Measurements from ENCODE around the gene HBE1. TPM values are rescaled to one million over a fixed set of nuclear protein-coding genes. Genes with fewer than 3 reads are reported as not detected.

Gene HBE1
- total and polyA plus RNA-seq, 2 donors (not counting 1 experiment from before 2014, with no cell fraction given) = not detected

- no peak overlapping the region for H3K27ac Mint-ChIP-seq
- Histone ChIP-seq H3K36me3 (replicated peaks in 1 of 2; ENCODE audit: control extremely low read depth in 1 of 2, control insufficient read depth in 1 of 2, extremely low read depth in 1 of 2, insufficient read depth in 2 of 2, low read length in 1 of 2) (no peaks in the 10 kb centered on the region), H3K27me3 (replicated peaks in 1 of 4; ENCODE audit: control extremely low read depth in 1 of 4, control insufficient read depth in 3 of 4, insufficient read depth in 4 of 4, low read length in 3 of 4) (no peaks in the 10 kb centered on the region), H3K4me2 (replicated peaks; ENCODE audit: low read depth, low read length, poor library complexity, severe bottlenecking) (no peak overlapping the region), H3K79me2 (ENCODE audit: control insufficient read depth, insufficient read depth, low read length) (no peaks in the 10 kb centered on the region), H3K9ac (ENCODE audit: low read length) (no peak overlapping the region), H3K4me1 (ENCODE audit: control insufficient read depth in 2 of 2, insufficient read depth in 2 of 2, low read length in 2 of 2) (no peaks in the 10 kb centered on the region), H2AFZ (ENCODE audit: insufficient read depth, low read depth, low read length, poor library complexity, severe bottlenecking) (no peak overlapping the region), H3K9me3 (ENCODE audit: control extremely low read depth in 1 of 3, control insufficient read depth in 2 of 3, insufficient read depth in 1 of 3, low read length in 2 of 3) (no peaks in the 10 kb centered on the region), H4K20me1 (ENCODE audit: control insufficient read depth, insufficient read depth, low read length, poor library complexity, severe bottlenecking) (no peaks in the 10 kb centered on the region), H3K27ac (ENCODE audit: low read length in 2 of 2) (no peak overlapping the region), H3K4me3 (ENCODE audit: control extremely low read depth in 1 of 5, extremely low read depth in 1 of 5, insufficient read depth in 1 of 5, low read depth in 2 of 5, low read length in 4 of 5) (no peak overlapping the region)
- POLR2A ChIA-PET = no interaction called here
- DNase-seq (no peak), ATAC-seq (ENCODE audit: low read depth) (no peak)
- 82% methylated on average over 6 of the region's 7 CpGs for WGBS (ENCODE audit: insufficient coverage)
- H3K27me3 Mint-ChIP-seq = peaks cover 17% of the 10 kb centered on the region
- H3K9me3 Mint-ChIP-seq (ENCODE audit: insufficient read depth) = no peaks in the 10 kb centered on the region
- TF ChIP-seq CTCF (IDR thresholded peaks at IDR 0.05) = no peak
- no peak for TF ChIP-seq EZH2 (IDR thresholded peaks at IDR 0.05; ENCODE audit: borderline replicate concordance, insufficient read depth, low read depth, low read length, poor library complexity, severe bottlenecking)
- CTCF ChIA-PET = no interaction called here
- intact Hi-C loops (cut with micrococcal nuclease) = no loop called here
- no peak overlapping the region for H3K4me3 Mint-ChIP-seq
- H3K4me1 Mint-ChIP-seq = no peaks in the 10 kb centered on the region
Observed at GRCh38 chr11:5242933-5243815, 26.6 kb downstream of the HBE1 start.

GRCh38 chr11:5242208-5242607, 27.5 kb downstream of the HBE1 start:
- no peaks in the 10 kb centered on the region for H3K4me1 Mint-ChIP-seq
- CTCF ChIA-PET = no interaction called here
- H3K27me3 Mint-ChIP-seq = peaks cover 17% of the 10 kb centered on the region

More at GRCh38 chr11:5242208-5242607, 27.5 kb downstream of the HBE1 start:
- Histone ChIP-seq H3K4me1 (ENCODE audit: control insufficient read depth in 2 of 2, insufficient read depth in 2 of 2, low read length in 2 of 2) (no peaks in the 10 kb centered on the region), H3K27me3 (replicated peaks in 1 of 4; ENCODE audit: control extremely low read depth in 1 of 4, control insufficient read depth in 3 of 4, insufficient read depth in 4 of 4, low read length in 3 of 4) (no peaks in the 10 kb centered on the region), H3K36me3 (replicated peaks in 1 of 2; ENCODE audit: control extremely low read depth in 1 of 2, control insufficient read depth in 1 of 2, extremely low read depth in 1 of 2, insufficient read depth in 2 of 2, low read length in 1 of 2) (no peaks in the 10 kb centered on the region), H2AFZ (ENCODE audit: insufficient read depth, low read depth, low read length, poor library complexity, severe bottlenecking) (no peak overlapping the region), H3K4me2 (replicated peaks; ENCODE audit: low read depth, low read length, poor library complexity, severe bottlenecking) (no peak overlapping the region), H4K20me1 (ENCODE audit: control insufficient read depth, insufficient read depth, low read length, poor library complexity, severe bottlenecking) (no peaks in the 10 kb centered on the region), H3K79me2 (ENCODE audit: control insufficient read depth, insufficient read depth, low read length) (no peaks in the 10 kb centered on the region), H3K27ac (ENCODE audit: low read length in 2 of 2) (no peak overlapping the region), H3K9ac (ENCODE audit: low read length) (no peak overlapping the region), H3K4me3 (ENCODE audit: control extremely low read depth in 1 of 5, extremely low read depth in 1 of 5, insufficient read depth in 1 of 5, low read depth in 2 of 5, low read length in 4 of 5) (no peak overlapping the region), H3K9me3 (ENCODE audit: control extremely low read depth in 1 of 3, control insufficient read depth in 2 of 3, insufficient read depth in 1 of 3, low read length in 2 of 3) (no peaks in the 10 kb centered on the region)
- H3K4me3 Mint-ChIP-seq = no peak overlapping the region
- POLR2A ChIA-PET = no interaction called here
- ATAC-seq (ENCODE audit: low read depth) = no peak
- H3K27ac Mint-ChIP-seq = no peak overlapping the region
- no peak for DNase-seq
- TF ChIP-seq EZH2 (IDR thresholded peaks at IDR 0.05; ENCODE audit: borderline replicate concordance, insufficient read depth, low read depth, low read length, poor library complexity, severe bottlenecking) (no peak), CTCF (IDR thresholded peaks at IDR 0.05) (no peak)
- no peaks in the 10 kb centered on the region for H3K9me3 Mint-ChIP-seq (ENCODE audit: insufficient read depth)
- intact Hi-C loops (cut with micrococcal nuclease) = no loop called here
- no CpG with 5 or more reads among the region's 2 CpGs for WGBS (ENCODE audit: insufficient coverage)

Measured in B cell (primary cell).